BE2C (cell line): Measurements from ENCODE around the gene MED29.
"Not testable (repeated sequence)": the region's sequence is repeated elsewhere in the genome, so short reads cannot be mapped to it uniquely, and the experiment has no call there.

Experiments
- DNase-seq: peaks from one replicate; pipeline ENCODE4 v3.0.0-alpha.2; 2020
- H3K27me3 ChIP-seq: fragments of 250-450 bp; sonication (Bioruptor Pico); 2 replicates; pipeline ENCODE4 v1.5.1; 2020; ENCODE audit warnings: mild to moderate bottlenecking
- H3K36me3 ChIP-seq: fragments of 250-450 bp; sonication (Bioruptor Pico); 2 replicates; pipeline ENCODE4 v1.5.1; 2020; ENCODE audit warnings: mild to moderate bottlenecking
- H3K4me1 ChIP-seq: fragments of 250-450 bp; sonication (Bioruptor Pico); 2 replicates; pipeline ENCODE4 v1.5.1; 2020
- H3K4me3 ChIP-seq: 2 replicates; pipeline ENCODE4 v1.5.1; 2011; ENCODE audit warnings: low read depth, low read length
- H3K9me3 ChIP-seq: fragments of 250-450 bp; sonication (Bioruptor Pico); 2 replicates; pipeline ENCODE4 v1.5.1; 2020
- CTCF ChIP-seq: IDR thresholded peaks from 2 replicates; pipeline ENCODE4 v1.5.1; 2012; ENCODE audit warnings: mild to moderate bottlenecking, low read depth, low read length

The MED29 gene

DNA sequence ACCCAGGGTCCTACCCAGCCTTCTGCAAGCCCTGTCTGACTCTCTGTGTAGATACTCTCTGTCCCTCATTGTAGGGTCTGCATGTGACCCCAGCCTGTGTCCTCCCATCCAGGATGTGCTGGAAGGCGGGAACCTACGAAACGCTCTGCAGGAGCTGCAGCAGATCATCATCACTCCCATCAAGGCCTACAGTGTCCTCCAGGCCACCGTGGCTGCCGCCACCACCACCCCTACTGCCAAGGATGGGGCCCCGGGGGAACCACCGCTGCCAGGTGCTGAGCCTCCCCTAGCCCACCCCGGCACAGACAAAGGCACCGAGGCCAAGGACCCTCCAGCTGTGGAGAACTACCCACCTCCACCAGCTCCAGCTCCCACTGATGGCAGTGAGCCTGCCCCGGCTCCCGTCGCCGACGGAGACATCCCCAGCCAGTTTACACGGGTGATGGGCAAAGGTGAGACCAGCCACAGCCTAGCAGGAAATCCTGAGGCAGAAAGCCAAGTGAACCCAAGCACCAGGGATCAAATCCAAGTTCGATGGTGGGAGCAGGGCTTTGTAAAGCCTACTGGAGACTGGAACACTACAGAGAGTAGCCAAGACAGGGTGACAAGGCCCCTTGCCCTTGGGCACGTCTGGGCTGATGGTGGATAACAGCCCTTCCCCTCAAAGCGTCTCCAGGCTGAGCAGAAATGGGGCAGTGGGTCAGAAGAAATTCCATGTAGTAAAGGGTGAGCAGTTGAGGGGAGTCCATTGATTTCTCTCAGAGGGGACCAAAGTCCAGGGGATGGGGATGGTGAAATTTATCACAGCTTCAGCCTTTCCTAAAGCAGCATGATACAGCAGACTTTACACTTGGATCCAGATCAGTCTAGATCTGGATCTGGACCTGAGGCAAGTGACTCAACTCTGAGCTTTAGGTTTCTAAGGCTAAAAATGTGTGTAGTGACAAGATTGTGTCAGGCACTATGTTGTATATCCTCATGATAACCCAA lies 13.5 kb upstream of the MED29 start:
- no peak for DNase-seq
- no peak overlapping the region for H3K4me3 ChIP-seq
- no peaks in the 10 kb centered on the region for H3K4me1 ChIP-seq
- no peaks in the 10 kb centered on the region for H3K9me3 ChIP-seq
- no peaks in the 10 kb centered on the region for H3K27me3 ChIP-seq
- TF ChIP-seq CTCF: no peak
- peaks cover 59% of the 10 kb centered on the region for H3K36me3 ChIP-seq

- H3K4me1 ChIP-seq: not testable (repeated sequence)
- H3K36me3 ChIP-seq: peaks cover 57% of the 10 kb centered on the region
Observed at GRCh38 chr19:39379366-39379765, 11.8 kb upstream of the MED29 start.

GRCh38 chr19:39379865-39380396 lies 11.2 kb upstream of the MED29 start:
- DNase-seq: no peak
- Histone ChIP-seq H3K27me3 (no peaks in the 10 kb centered on the region), H3K4me3 (no peak overlapping the region), H3K4me1 (no peaks in the 10 kb centered on the region), H3K9me3 (no peaks in the 10 kb centered on the region), H3K36me3 (peaks cover 56% of the 10 kb centered on the region)
- TF ChIP-seq CTCF: no peak

More at GRCh38 chr19:39379366-39379765, 11.8 kb upstream of the MED29 start:
- DNase-seq, H3K4me3 ChIP-seq, H3K9me3 ChIP-seq, H3K27me3 ChIP-seq: not testable (repeated sequence)

GRCh38 chr19:39380521-39381502 lies 10.4 kb upstream of the MED29 start:
- no peak for TF ChIP-seq CTCF
- no peaks in the 10 kb centered on the region for H3K27me3 ChIP-seq
- H3K9me3 ChIP-seq: no peaks in the 10 kb centered on the region
- no peak for DNase-seq
- H3K36me3 ChIP-seq: peaks cover 49% of the 10 kb centered on the region
- H3K4me3 ChIP-seq: no peak overlapping the region
- no peaks in the 10 kb centered on the region for H3K4me1 ChIP-seq

- Histone ChIP-seq H3K4me1 (no peaks in the 10 kb centered on the region), H3K36me3 (peaks cover 45% of the 10 kb centered on the region), H3K4me3 (no peak overlapping the region), H3K27me3 (no peaks in the 10 kb centered on the region), H3K9me3 (no peaks in the 10 kb centered on the region)
- DNase-seq: no peak
- no peak for TF ChIP-seq CTCF
Observed at GRCh38 chr19:39381910-39382611, 9.1 kb upstream of the MED29 start.
